Activated CD8-positive, alpha-beta memory T cell treated with anti-CD3 and anti-CD28 coated beads for 24 hours (primary cell): Measurements from ENCODE around the gene NEFH.

Source experiments
- DNase-seq: peaks from one replicate; pipeline ENCODE4 v3.0.0-alpha.2; 2020

NEFH gene

GRCh38 chr22:29503811-29504372, 23.9 kb downstream of the NEFH start:
- no peak for DNase-seq

DNA sequence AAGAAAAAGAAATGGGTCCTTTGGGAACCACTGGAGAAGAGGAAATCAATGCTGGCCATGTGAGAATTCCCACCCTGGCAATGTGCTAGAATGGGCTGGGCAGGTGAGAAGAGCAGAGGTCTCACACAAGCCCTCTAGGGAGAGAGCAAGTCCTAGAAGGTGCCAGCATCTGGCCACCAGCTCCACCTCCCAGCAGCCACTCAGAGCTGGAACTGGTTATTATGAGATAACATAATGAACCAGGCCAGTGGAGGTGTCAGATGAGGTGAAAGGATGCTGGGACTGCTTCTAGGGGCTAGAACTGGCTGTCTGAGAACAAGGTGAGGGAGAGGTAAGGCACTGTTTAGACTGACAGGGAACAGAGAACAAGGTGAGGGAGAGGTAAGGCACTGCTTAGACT, 29.3 kb downstream of the NEFH start:
- DNase-seq: no peak

- DNase-seq: no peak
Measured at GRCh38 chr22:29509815-29510214, 29.8 kb downstream of the NEFH start.

DNA sequence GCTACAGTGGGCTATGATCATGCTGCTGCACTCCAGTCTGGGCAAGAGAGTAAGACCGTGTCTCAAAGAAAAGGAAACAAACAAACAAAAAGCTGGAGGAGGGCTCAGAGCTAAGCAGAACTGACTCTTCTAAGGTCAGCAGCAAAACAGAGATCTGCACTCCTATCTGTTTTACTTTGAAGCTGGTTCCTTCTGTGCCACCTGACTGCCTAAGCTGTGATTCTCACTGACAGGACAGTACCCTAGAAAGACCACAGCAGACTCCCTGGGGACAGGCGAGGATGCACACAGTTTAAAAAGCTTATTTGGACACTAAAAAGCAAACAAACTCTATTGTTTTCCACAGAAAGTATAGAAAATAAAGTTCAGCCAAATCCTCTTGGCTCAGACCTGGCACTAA, 30.5 kb downstream of the NEFH start:
- DNase-seq: no peak

- DNase-seq: no peak
Measured at GRCh38 chr22:29511126-29511862, 31.3 kb downstream of the NEFH start.

DNA sequence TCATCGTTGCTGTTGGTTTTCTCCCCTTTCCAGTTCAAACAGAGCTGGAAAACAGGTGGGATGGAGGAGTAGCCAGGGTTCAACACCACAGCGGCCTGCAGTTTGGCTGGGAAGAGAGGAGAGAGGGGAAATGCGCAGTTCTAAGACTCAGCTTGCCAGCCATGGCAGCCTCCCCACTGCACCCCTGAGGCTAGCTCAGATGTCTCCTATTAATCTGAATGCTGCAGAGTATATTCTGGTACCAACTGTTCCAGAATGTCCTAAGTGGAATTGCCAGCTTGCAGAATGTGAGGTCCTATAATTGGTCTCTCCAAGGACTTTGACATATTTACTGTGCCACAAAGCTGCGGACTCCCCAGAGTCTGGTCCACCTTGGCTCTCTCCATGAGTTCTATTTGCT, 32.0 kb downstream of the NEFH start:
- no peak for DNase-seq

- DNase-seq: no peak
Measured at GRCh38 chr22:29517215-29517908, 37.3 kb downstream of the NEFH start.

- DNase-seq: no peak
Measured at GRCh38 chr22:29518427-29518826, 38.4 kb downstream of the NEFH start.

- DNase-seq: no peak
Measured at GRCh38 chr22:29519996-29520395, 40.0 kb downstream of the NEFH start.

DNA sequence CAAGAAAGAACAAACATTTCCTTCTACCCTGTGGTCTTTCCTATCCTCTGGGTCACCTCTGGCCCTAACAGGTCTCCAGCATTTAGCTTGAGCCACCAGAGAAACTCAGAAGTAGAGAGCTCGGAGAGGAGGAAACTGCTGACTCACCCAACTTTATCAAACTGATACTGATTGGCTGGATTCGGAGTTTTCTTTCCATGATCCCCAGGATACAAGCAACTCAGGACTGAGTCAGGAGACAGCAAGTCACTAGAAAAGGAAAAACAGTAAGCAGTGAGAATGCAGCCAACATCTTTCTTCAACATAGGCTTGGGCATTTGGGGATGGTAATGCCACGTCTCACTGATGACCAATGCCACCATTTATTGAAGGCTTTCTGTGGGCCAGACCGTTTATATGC, 40.8 kb downstream of the NEFH start:
- no peak for DNase-seq

- DNase-seq: no peak
Measured at GRCh38 chr22:29521526-29521925, 41.5 kb downstream of the NEFH start.

DNA sequence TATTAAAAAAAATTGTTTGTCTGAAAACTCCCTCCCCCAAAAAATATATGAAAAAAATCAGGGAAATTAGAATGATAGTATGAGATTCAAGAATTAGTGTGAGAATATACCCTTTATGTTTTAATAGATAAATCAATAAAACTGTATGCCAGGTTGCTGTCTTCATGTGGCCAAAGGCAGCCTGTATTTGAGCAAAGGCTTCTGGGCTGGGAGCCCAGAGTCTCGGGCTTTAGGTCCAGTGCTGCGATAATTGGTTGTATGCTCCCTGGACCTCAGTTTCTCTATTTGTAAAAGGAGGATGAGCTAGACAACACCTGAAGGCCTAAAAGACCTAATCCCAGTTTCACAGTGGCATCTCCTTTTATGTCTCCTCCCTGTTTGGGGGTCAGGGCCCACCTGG, 43.7 kb downstream of the NEFH start:
- DNase-seq: no peak

- no peak for DNase-seq
Measured at GRCh38 chr22:29524442-29525191, 44.6 kb downstream of the NEFH start.

DNA sequence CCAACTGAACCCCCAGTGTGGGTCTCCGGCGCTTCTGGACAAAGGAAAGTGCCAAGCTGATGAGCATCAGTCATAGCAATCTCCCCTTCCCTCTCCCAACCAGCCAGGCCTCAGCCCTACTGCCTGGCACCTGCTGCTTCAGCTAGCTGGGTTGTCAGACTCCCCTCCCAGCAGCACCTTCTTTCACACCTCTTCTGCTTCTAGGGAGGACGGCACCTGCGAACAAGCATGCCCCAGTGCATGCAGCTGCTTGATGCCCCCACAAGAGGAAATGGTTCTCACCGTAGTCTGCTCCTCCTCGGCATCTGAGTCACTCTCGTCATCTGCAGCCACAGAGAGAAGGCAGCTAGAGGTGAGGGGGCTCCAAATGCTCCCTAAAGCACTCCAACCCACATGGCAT, 48.1 kb downstream of the NEFH start:
- no peak for DNase-seq

DNA sequence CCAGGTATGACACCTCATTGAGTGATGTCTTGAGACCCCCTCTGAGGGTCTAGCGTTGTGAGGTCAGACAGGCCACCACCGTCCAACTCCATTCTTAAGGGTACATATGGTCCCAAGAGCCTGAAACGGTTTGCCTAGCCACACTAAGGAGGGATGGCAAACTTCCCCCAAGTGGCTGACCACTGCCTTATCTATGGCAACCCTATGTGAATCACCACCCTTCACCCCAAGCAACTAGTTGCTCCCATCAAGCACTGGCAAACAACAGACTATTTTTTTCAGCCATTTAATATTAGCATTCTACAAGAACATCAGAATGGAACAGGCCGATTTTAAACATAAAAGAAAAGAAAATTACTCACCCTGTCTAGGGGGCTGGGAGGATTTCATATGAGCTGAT, 50.7 kb downstream of the NEFH start:
- no peak for DNase-seq

GRCh38 chr22:29531419-29531818, 51.4 kb downstream of the NEFH start:
- no peak for DNase-seq

GRCh38 chr22:29536411-29536810, 56.4 kb downstream of the NEFH start:
- DNase-seq: no peak

DNA sequence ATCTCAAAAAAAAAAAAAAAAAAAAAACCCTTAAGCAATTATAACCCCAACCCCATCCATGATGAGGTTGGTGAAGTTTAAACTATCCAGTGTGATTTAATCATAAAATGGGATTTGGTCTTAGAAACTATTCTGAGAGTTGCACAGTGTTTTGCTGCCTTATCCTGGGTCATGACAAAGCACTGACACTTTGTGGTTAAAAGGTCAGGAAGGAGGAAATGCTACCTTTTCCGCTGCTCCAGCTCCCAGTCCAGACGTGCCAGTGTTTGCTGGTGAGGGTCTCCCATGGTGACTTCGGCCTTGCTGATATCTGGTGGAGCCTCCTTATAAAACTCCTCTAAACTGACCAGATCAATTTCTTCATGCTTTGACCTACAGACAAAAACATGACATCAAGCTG, 59.1 kb downstream of the NEFH start:
- no peak for DNase-seq
